ENCODE measurements around the gene SNX20.

SNX20 gene

GRCh38 chr16:50636753-50637374, 44.2 kb downstream of the SNX20 start:
- no peak for DNase-seq (ENCODE audit: low read depth)
- H3K4me3 ChIP-seq (ENCODE audit: control insufficient read depth, low read depth, low read length) = no peak overlapping the region
- no peak for TF ChIP-seq CTCF (IDR thresholded peaks at IDR 0.05; ENCODE audit: control insufficient read depth, insufficient read depth, low read depth, low read length, missing control alignments)

- no peak for DNase-seq (ENCODE audit: low read depth)
- no peak overlapping the region for H3K4me3 ChIP-seq (ENCODE audit: control insufficient read depth, low read depth, low read length)
- TF ChIP-seq CTCF (IDR thresholded peaks at IDR 0.05; ENCODE audit: control insufficient read depth, insufficient read depth, low read depth, low read length, missing control alignments) = no peak
Observed at GRCh38 chr16:50635505-50636392, 45.4 kb downstream of the SNX20 start.

GRCh38 chr16:50634947-50635346, 46.2 kb downstream of the SNX20 start:
- DNase-seq (ENCODE audit: low read depth) = no peak
- TF ChIP-seq CTCF (IDR thresholded peaks at IDR 0.05; ENCODE audit: control insufficient read depth, insufficient read depth, low read depth, low read length, missing control alignments) = no peak
- no peak overlapping the region for H3K4me3 ChIP-seq (ENCODE audit: control insufficient read depth, low read depth, low read length)

- TF ChIP-seq CTCF (IDR thresholded peaks at IDR 0.05; ENCODE audit: control insufficient read depth, insufficient read depth, low read depth, low read length, missing control alignments) = no peak
- DNase-seq (ENCODE audit: low read depth) = no peak
- no peak overlapping the region for H3K4me3 ChIP-seq (ENCODE audit: control insufficient read depth, low read depth, low read length)
Observed at GRCh38 chr16:50634090-50634489, 47.0 kb downstream of the SNX20 start.

GRCh38 chr16:50632927-50633800, 47.9 kb downstream of the SNX20 start:
- TF ChIP-seq CTCF (IDR thresholded peaks at IDR 0.05; ENCODE audit: control insufficient read depth, insufficient read depth, low read depth, low read length, missing control alignments) = no peak
- H3K4me3 ChIP-seq (ENCODE audit: control insufficient read depth, low read depth, low read length) = no peak overlapping the region
- no peak for DNase-seq (ENCODE audit: low read depth)

GRCh38 chr16:50631985-50632576, 49.0 kb downstream of the SNX20 start:
- H3K4me3 ChIP-seq (ENCODE audit: control insufficient read depth, low read depth, low read length) = no peak overlapping the region
- no peak for TF ChIP-seq CTCF (IDR thresholded peaks at IDR 0.05; ENCODE audit: control insufficient read depth, insufficient read depth, low read depth, low read length, missing control alignments)
- DNase-seq (ENCODE audit: low read depth) = no peak

Data from AG09309 (cell line).